GM23248 (cell line): ENCODE results near the gene NCL.

Experiments used
- EZH2 ChIP-seq: fragments of 200-600 bp; sonication (generic); IDR thresholded peaks from 2 replicates; pipeline ENCODE4 v1.6.1; 2018; ENCODE audit warnings: antibody characterized with exemption, mild to moderate bottlenecking; ENCODE audit not compliant: insufficient read depth, poor library complexity, severe bottlenecking
- EZH2phosphoT487 ChIP-seq: fragments of 200-600 bp; sonication (generic); IDR thresholded peaks from 2 replicates; pipeline ENCODE4 v1.6.1; 2018; ENCODE audit warnings: antibody characterized with exemption, moderate library complexity, mild to moderate bottlenecking, low read depth; ENCODE audit not compliant: insufficient read depth

- no peak for TF ChIP-seq EZH2phosphoT487
- TF ChIP-seq EZH2: no peak
Measured at GRCh38 chr2:231413921-231414476, 50.3 kb downstream of the NCL start.
